HG02884 (cell line): ENCODE data around the gene FBLN2.
"Not testable (repeated sequence)": the region's sequence is repeated elsewhere in the genome, so short reads cannot be mapped to it uniquely, and the experiment has no call there.

ENCODE experiments used
- ATAC-seq: cut with Tn5 transposase; IDR thresholded peaks from one replicate; pipeline ENCODE4 v1.9.1; 2021; ENCODE audit warnings: mild to moderate bottlenecking, moderate library complexity; ENCODE audit not compliant: unreplicated experiment

The FBLN2 gene

GRCh38 chr3:13513051-13513912 lies 35.6 kb upstream of the FBLN2 start:
- no peak for ATAC-seq

GRCh38 chr3:13513913-13514517 lies 34.9 kb upstream of the FBLN2 start:
- no peak for ATAC-seq

DNA sequence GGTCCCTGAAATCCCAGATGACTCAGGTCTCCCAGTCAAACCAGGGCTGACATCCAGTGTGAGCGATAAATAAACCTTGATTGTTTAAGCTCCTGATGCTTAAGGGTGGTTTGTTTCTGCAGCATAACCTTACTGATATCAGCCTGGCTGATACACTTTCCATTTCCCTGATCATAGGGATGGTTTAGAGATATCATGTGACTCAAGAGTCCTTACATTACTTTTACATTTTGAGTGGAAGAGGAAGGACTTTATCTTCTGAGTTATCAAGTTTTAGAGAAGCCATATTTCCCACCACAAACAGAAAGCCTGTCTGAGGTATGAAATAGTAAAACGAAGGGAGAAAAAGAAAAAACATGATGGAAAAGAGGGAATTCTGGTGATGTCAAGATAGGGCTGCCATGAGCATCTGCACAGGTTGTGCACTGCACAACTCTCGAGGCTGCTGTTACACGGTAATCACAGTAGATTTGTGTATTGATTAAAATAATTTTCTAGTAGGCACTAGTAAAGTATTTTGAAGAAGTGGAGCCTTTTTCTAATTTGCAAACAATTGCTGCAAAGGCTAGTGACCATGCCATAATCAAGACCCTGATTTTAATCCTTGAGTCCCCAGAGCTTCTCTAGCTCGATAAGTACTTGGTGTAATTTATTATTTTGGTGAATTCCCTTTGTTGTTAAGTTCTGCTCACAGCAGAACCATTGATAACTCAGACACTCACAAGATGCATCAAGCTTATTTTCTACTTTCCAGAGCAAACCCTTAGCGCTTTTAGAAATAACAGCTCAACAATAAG lies 34.1 kb upstream of the FBLN2 start:
- ATAC-seq, result no peak

DNA sequence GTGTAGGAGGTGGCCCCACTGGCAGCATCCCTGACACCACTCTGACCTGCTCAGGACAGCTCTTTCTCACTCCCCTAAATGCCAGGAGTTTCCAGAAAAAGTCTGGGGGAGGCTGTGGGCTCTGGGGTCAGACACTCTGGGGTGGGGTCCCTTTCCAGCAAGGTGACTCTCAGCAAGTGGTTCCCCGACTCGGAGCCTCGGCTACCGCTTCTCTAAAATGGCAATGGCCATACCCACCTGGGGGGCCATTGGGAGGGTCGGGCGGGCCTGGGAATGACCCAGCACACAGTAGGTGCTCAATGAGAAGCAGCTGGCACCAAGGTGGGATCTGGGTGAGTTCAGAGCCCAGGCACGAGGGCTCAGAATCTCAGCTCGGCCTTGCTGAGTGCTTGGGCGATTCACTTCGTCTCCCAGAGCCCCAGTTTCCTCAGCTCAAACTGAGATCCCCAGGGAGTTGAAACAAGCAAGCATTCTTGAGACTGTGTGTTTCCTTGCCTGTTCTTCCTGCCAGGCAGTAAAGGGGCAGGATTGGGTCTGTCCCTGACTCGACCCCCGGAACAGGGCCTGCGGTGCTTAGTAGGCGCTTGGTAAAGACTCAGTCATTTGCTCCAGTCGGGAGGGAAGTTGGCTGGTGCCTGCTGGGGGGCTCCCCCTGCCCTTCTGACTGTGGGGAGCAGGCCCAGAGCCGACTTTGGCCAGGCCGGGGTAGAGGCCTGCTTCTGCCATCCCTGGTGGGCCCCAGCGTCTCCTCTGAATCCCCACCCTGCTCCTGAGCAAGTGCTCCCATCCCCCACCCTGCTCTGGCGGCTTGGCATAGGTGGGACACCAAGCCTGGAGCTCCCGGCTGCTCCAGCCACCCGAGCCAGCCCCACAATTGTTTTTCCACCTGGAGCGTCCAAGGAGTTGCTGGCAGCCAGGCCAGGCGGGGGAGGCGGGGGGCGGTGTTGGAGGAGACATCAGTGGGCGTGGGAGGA lies 32.9 kb upstream of the FBLN2 start:
- ATAC-seq, result no peak

- no peak for ATAC-seq
Observed at GRCh38 chr3:13516760-13517135, 32.2 kb upstream of the FBLN2 start.

DNA sequence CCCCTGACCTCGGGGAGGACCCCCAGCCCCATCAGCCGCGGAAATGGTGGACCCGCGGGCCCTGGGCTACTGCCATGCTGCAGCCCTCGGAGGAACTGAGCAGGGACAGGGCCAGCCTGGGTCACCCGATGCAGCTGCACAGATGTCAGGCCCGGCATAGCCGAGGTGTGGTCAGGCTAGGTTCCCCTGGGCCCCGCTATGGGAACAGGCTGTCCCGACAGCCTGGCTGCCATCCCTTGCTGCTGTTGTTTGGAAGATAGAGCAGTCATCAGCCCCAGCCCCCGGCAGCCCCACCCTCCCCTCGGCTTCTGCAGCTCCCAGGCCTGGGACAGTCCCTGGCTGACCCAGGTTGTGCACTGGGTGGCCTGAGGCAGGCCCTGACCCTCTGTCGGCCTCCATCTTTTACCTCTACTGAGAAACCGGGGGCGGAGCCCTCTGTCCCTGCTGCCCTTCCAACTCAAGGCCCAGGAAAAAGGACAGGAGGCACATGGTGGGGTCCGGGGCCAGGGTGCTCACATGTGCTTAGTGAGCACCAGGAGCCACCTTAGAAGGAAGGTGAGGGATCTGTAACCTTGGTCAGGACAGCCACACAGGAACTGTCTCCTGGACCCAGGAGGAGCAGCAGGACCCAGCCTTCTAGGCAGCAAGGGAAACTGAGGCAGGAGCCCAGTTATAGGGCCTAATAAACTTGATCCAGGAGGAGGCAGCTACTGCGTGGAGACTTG lies 31.5 kb upstream of the FBLN2 start:
- ATAC-seq, result no peak

DNA sequence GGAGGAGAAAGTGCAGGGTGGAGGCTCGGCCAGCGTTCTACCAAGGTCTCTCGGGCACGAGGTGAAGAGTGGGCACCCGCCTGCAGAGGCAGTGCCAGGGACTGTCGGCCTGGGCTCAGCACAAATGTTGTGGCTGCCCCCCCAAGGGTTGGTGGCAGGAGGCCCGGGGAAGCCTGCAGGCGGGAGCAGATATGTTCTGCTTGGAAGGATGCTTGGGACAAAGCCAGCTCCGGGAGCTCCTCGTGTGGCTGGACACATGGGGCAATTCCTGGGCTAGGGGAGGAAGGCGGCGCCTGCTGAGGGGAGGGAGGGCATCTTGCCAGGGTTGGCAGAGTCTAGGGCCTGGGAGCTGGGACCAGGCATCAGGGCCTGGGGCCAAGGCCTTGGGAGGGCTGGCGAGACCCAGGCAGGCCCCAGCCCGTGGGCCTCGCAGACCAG lies 30.4 kb upstream of the FBLN2 start:
- ATAC-seq, result no peak

DNA sequence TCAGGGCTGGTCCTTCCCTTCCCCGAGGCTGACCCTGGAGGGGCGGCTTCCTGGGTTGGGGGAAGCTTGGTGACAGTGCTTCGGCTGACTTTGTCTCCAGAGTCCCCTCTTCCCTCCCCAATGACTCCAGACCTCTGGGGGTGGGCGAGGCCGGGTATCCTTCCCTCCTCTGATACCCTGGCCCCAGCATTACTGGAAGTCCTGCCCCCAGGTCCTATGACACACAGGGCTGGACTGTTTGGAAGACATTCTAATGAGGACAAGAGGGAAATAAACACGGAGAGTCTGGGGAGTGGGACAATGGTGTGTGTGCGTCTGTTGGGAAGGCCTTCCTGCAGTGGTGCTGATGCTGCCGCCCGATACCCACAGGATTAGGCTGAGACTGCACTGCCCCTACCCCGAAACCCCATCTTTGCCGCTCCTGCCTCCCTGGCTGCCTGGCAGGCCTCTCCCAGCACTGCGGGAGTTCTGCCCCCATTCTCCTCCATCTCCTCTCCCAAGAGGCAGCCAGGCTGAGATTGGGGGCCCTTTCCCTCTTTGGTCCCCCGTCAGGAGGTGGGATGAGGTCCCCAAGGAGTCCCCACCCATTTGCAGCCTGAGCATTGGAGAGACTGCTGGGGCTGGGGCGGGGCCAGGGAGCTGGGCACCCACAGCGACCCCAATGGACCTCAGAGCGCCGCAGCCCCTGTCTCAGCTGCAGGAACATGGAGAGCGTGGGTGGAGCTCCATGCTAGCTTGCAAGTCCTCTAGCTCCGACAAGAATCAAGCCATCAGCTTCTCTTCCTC lies 29.7 kb upstream of the FBLN2 start:
- ATAC-seq, result no peak

DNA sequence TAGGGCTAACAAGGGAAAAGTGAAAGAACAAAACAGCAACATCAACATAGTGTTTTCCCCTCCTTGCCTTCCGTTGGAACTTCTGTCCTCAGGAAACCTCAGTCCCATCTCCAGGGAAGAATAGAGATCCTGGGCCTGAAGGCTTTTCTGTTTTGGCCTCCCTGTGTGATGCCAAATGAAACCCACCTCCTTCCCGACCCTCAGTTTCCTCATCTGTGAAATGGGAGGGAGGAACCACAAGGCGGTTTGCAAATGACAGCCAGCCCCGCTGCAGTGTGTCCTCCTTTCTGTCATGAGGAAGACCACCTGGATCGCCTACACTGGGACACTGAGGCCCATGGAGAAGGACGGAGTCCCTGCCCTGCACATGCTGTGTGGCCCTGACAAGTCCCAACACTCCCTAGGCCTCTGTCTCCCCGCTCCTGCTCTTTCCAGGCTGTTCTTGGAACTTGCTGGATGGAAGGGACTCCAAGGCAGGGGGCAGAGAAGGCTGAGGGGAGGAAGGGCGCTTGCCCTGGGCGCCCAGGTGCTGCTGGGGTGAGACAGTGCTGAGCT lies 28.5 kb upstream of the FBLN2 start:
- ATAC-seq, result no peak

DNA sequence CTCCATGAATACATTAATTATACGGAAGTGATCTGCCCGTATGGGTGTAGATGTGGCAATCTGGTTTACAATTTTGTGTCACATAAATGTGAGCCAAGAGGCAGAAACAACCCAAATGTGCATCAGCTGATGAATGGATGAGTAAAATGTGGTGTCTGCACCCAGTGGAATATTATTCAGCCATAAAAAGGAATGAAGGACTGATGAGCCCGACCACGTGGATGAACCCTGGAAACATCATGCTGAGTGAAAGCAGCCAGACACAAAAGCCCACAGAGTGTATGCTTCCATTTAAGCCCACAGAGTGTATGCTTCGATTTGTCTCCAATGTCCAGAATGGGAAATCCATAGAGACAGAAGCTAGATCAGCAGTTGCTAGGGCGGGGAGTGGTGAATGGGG lies 27.6 kb upstream of the FBLN2 start:
- no peak for ATAC-seq

DNA sequence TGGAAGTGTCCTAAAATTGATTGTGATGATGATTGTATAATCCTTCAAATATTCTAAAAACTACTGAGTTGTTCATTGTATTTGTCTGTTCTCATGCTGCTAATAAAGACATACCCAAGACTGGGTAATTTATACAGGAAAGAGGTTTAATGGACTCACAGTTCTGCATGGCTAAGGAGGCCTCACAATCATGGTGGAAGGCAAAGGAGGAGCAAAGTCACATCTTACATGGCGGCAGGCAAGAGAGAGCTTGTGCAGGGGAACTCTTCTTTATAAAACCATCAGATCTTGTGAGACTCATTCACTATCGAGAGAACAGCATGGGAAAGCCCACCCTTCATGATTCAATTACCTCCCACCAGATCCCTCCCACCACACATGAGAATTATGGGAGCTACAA lies 27.2 kb upstream of the FBLN2 start:
- ATAC-seq, result not testable (repeated sequence)

GRCh38 chr3:13522236-13522635 lies 26.7 kb upstream of the FBLN2 start:
- ATAC-seq, result no peak

- no peak for ATAC-seq
Observed at GRCh38 chr3:13524979-13525669, 23.8 kb upstream of the FBLN2 start.

GRCh38 chr3:13525827-13526625 lies 22.9 kb upstream of the FBLN2 start:
- ATAC-seq, result no peak

GRCh38 chr3:13526626-13526949 lies 22.3 kb upstream of the FBLN2 start:
- ATAC-seq, result no peak

DNA sequence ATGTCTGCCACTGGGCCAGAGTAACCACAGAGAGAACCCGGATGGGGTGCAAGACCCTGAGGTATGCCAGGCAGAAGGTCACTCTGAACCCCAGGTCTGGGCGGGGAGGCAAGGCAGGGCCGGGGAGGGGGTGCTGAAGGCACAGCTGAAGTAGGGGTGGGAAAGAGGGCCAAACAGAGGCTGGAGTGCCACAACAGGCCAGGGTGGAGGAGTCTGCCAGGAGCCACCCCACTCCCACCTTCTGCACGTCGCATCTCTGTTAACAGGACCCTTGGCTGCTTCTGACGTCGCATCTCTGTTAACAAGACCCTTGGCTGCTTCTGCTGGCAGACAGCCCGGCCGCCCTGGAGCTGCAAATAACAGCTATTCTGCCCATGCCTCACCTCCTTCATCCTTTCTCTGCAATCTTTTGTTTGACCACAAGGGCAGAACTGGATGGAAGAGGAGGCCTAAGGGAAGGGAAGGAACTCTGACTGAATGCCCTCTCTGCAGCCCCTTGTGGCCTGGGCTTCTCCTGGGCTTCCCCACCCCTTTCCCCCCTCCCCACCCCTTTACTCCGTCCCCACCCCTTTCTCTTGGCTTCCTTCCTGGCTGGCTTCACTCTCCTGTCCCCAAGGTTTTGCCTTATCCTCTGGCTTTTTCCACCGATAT lies 20.6 kb upstream of the FBLN2 start:
- ATAC-seq, result no peak
